GM21717 (cell line): ENCODE results near the gene RAP1GAP2.
"Not testable (repeated sequence)": the region's sequence is repeated elsewhere in the genome, so short reads cannot be mapped to it uniquely, and the experiment has no call there.

ENCODE experiments used
- ATAC-seq: cut with Tn5 transposase; IDR thresholded peaks from one replicate; pipeline ENCODE4 v1.9.1; 2021; ENCODE audit warnings: mild to moderate bottlenecking, moderate library complexity; ENCODE audit not compliant: unreplicated experiment

The RAP1GAP2 gene

DNA sequence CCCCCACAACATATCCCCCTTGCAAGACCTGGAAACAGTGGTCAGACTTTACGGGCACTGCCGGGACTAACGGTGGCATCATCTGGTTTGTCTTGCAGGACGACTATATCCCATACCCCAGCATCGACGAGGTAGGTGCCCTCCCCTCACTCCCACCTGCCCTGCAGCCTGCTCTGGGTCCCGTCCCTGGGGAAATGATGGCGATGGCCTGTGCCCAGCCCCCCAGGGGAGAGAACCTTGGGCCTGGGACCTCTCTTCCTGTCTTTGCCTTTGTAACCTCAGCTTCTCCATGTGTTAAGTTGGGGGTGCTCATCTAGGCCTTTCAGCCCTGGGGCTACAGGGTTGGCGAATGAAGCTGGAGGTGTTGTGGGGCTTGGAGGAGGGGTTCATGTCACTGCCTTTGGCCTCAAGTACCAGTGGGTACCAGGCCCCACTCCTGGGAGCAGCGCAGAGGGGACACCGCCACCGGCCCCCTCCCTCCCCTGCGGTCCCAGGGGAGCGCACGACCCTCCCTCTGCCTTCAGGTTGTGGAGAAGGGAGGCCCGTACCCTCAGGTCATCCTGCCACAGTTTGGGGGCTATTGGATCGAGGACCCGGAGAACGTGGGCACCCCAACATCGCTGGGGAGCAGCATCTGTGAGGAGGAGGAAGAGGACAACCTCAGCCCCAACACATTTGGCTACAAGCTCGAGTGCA is 167.2 kb downstream of the RAP1GAP2 start:
- ATAC-seq = no peak

DNA sequence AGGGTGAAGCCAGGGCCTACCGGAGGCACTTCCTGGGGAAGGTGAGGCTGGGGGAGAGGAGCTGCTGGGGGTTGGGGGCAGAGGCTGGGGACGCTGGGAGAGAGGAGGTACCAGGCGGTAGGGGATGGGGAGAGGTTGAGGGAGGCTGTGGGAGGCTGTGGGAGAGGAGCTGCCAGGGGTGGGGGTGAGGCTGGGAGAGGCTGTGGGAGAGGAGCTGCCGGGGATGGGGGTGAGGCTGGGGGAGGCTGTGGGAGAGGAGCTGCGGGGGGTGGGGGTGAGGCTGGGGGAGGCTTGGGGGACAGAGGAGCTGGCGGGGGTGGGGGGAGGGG is 167.8 kb downstream of the RAP1GAP2 start:
- ATAC-seq = no peak

DNA sequence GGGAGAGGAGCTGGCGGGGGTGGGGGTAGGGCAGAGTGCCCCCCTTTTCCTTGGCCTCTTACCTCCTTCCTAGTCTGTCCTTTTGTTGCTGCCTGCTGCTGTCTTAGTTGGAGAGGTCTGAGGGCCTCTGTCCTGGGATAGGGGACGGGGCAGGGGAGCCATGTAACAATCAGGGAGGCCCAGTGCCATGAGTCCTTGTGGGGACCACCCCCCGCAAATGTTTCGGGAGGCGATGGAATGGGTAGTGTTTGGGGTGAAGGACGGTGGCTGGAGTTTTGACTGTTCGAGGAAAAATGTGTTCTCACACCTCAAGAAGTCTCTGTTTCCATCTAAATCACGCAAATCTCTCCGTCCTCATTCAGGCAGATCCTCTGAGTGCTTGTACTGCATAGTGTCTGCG is 168.1 kb downstream of the RAP1GAP2 start:
- no peak for ATAC-seq

DNA sequence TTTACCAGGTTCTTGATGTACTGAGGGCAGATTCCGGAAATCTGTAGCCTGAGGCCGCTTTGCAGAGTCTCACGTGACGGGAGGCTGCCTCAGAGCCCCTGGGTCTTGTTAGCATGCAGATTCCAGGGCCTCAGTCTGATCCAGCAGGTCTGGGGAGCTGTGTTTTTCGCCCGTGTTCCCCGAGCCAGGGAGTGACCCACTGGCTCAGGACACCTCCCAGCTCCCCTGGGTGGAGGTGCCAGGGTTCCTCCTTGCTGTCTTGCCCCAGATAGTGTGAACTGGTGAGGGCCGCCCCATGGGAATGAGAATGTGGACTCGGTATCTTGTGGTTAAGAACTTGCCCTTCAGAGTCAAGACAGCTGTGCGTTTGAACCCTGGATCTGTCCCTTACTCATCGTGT is 168.6 kb downstream of the RAP1GAP2 start:
- no peak for ATAC-seq

DNA sequence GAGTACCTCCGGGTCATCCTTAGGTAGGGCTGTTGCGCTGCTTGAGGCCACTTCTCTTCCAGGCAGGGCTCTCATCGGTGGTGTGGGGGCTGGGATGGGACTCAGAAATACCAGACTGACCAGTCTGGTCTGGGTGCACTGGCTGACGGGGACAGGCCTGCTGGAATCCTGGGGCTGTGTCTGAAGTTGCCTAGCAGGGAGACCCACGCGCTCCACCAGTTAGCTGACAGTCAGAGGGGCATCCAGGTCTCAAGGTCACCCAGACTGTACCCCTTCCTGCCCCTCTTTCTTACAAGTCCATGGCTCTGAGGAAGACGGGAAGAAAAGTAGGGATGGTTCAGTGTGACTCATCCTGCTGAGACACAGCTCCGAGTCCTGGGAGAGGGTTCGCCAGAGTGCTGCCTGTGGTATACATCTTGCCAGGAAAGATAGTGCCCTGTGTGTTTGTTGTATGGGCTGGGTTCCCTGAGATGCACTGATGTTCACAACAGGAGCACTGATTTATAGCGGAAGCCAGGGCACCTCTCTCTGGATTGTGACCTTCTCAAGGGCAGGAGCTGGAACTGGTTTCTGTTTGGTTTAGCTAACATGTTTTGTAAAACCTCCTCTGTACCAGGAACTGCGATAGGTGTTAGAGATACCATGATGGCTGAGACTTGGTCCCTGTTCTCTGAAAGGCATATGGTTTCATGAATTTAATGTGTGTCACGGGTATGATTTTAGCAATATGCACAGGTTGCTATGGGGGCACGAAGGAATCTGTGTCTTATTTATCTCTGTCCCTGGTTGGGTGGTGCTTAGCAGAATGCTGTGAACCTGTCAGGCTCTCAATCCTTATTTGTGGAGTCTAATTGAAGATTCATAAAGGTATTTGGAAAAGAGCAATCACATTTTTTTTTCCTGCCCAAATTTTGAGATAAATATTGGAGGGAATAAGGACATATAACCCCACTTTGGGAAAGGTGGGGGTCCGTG is 169.7 kb downstream of the RAP1GAP2 start:
- ATAC-seq = no peak

DNA sequence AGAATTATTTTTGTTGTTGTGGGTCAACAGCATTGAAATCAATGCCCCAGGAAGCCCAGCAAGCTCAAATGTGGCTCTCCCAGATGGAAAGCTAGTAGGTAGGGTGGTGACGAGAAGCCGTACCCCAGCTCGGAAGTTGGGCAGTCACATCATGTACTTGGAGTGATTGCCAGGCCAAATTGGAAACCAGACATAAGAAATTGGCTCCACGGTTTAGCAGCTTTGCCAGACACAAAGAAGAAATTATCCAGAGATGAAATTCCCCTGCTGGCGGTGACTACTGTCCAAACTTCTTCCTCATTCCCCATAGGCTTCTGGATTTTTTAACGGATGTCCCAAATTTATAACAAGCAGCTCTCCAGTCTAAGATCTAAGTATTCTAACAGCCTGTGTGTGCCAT is 171.3 kb downstream of the RAP1GAP2 start:
- ATAC-seq = no peak

DNA sequence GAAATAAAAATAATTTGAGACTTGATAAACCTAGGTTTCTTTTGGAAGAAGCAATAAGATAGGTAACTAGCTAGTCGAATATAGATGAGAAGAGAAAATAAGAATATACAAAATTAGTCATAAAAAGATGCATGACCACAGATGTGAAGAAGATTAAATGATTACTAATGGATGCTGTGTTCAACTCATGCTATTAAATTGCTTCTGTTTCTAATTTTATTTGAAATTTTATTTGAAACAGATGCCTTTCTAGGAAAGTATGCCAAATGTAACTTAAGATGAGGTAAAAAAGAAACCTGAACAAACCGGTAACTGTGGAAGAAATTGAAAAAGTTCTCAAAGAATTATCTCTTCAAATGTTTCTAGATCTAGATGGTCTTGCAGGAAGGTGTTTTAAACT is 175.6 kb downstream of the RAP1GAP2 start:
- ATAC-seq = no peak

DNA sequence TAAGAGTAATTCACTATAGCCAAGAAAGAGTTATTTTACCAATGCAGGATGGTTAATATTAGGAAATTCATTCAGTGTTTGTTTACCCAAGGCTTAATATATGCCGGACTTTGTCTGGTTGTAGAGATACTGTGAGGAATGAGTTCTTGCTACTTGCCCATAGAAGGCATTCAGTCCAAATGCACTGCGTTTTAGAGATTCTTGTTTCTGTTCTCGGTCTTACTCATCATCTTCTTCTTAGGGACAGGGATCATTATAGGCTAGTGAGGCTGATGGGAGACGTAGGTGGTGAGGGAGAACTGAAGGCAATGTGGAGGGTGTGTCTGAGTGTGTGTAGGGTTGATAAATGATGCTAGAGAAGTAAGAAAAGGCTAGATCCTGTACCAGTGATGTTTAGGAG is 176.5 kb downstream of the RAP1GAP2 start:
- ATAC-seq = no peak

DNA sequence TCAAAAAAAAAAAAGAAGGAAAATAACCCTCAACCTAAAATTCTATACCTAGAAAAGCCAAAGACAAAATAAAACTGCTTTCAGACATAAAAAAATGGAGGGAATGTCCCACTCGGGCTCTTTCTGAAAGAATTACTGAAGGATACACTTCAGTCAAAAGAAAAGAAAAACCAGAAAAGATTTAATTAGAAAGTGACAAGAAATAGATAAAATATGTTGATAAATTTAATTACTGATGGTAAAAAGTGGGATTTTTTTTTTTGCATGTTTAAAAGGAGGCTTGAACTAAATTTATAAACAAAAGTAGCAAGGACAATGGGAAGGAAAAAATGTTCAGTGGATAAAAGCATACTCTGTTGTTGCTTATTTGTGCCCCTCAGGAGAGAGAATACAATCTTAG is 178.1 kb downstream of the RAP1GAP2 start:
- no peak for ATAC-seq

DNA sequence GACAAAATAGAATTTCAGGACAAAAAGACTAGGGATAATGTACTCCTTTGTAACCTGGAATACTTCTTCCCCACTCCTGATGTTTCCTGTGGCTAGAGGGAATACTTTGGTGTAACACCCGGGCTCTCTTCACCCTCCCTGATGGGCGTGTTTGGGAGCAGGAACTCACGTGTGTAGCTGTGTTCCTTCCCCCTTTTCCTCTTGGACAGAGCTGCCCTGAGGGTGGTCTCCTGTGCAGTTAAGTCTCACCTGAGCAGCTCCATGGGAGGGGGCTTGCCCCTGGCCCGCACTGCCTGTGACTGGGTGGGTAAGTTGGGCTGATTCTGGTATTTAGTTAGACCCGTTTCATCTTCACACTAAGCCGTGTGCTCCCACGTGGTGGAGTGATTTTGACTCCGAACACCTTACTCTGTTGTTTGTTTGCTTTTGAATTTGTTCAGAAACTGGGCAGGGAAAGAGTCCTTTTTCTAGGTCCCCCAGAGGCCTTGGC is 179.3 kb downstream of the RAP1GAP2 start:
- no peak for ATAC-seq

DNA sequence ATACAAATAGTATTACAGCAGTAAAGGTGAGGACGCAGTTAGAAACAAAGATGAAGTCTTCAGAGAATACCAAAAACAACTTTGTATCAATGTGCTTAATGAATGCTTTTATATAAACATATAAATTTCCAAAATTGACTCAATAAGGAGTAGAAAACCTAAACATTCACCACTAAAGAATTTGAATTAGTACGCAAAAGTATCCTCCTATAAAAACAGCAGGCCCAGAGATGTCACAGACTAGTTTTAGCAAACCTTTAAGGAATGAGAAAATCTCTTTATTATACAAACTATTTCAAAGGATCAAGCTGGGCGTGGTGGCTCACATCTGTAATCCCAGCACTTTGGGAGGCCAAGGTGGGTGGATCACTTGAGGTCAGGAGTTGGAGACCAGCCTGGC is 180.9 kb downstream of the RAP1GAP2 start:
- no peak for ATAC-seq

DNA sequence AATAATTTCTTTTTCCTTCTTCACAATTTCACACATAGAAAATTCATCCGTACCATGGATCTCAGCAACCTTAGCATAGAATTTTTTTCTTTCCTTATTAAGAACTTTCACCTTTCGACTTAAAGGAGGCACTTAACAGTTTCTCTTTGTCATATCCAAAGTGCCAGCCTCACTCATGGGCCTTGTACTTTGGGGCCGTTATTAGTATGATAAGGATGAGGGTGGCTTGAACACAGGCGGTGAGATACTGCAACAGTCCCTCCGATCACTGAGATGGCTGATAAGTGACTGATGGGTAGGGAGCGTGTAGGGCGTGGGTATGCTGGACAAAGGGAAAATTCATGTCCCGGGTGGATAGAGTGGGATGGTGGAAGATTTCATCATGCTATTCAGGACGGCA is 181.9 kb downstream of the RAP1GAP2 start:
- no peak for ATAC-seq

DNA sequence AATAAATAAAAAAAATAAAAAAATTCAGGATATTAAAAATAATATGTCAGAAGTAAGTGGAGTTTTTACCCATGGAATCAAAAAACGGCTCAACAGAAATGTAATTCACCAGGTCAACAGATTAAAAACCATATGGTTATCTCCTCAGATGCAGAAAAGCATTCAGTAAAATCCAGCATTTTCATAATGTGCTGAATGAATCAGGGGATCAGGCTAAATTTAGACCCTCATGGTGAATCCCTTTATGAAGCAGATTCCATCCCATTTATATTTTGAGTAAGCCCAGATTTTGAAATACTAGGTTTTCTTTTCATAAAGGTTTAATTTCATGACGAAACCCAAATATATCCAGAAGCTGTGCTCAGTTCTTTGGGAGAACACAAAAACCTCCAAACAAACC is 182.8 kb downstream of the RAP1GAP2 start:
- no peak for ATAC-seq

DNA sequence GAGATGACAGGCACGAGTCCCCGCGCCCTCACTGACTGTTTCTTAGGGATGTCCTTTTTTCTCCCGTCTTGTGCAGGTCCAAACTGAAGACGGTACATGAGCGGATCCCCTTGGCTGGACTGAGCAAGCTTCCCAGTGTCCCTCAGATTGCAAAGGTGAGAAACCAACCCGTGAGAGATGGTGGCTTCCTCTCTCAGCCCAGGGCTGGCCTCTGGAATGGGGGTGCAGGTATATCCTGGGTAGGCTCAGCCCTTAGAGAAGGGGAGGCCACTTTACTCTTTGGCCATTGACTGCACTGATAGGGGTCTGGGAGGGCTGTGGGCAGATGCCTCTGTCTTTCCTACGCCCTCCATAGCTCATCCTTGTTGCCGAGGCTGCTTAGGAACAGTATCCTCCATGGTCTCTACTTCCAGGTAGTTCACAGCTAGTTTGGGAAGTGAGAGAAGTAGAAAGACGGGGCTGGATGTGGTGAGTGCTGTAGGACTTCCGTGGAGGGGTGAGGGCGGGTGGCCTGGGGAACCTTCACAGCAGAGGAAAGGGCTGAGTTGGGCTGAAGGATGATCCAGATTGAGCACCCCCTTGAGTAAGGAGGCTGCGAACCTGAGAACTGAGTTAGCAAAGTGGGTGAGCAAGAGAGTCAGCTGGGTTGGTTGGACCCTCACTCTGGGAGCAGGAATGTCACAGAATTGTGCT is 184.1 kb downstream of the RAP1GAP2 start:
- ATAC-seq = no peak

DNA sequence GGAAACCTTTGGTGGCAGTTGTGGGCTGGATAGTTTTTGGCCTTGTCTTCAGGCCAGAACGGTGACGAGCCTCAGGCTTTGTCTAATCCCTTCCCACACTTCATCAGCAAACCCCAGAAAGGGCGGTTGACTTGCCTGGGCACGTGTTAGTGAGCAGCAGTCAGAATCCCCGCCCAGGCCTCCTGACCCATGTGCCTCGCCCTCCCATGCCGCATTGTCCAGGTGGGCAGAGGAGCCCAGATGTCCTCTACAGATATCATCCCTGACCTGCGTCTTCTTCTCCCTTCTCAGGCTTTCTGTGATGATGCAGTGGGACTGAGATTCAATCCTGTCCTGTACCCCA is 184.6 kb downstream of the RAP1GAP2 start:
- ATAC-seq = no peak

DNA sequence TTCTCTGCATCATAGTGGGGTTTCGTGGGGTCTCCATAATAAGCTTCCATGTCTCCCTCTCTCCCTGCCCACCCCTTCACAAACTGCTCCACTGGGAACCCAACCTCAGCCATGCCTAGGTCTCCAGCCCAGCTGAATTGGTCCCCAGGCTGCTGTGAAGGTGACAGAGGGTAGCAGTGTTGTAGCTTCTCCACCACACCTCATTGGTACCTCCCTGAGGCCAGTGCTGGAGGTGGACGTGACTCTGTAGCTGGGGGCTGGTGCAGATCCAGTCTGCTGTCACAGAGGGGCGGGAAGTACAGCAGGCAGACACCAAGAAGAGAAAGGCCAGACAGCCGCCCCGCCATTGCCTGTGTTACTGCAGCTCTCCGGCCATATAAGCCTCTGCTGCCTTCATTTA is 185.1 kb downstream of the RAP1GAP2 start:
- ATAC-seq = no peak

DNA sequence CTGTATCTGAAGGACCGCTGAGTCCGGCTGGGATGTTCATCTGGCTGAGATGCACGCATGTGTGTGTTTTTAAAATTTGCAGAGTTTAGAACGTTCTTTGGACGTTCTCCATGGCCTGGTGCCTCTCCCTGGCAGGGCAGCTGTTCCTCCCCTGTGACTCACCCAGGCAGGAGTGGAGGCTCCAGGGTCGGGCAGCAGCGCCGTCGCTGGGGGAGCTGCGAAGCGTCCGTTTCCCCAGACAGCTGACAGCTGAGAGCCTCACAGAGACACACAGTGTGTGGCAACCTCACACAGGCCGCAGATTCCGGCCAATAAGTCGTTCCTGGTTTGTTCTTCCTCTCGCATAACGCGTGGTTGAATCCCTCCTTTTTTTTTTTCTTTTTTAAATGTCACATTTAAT is 186.6 kb downstream of the RAP1GAP2 start:
- ATAC-seq = no peak

DNA sequence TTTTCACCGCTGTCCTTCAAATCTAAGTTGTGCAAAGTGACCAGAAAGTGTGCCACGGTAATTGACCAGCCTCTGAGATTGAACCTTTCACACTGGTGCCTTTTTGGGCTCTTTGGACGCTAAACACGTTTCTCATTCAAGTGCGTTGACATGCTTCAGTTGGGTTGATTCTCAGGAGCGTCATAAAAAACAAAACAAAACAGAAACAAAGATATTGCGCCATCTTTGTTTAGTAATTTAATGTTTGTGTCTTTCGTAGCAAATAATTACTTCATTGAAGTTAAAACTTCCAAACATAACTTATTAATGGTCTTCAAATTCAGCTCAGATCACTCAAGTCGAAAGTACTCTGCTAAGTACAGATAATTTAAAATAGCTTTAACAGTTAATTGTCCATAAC is 187.0 kb downstream of the RAP1GAP2 start:
- ATAC-seq = no peak

DNA sequence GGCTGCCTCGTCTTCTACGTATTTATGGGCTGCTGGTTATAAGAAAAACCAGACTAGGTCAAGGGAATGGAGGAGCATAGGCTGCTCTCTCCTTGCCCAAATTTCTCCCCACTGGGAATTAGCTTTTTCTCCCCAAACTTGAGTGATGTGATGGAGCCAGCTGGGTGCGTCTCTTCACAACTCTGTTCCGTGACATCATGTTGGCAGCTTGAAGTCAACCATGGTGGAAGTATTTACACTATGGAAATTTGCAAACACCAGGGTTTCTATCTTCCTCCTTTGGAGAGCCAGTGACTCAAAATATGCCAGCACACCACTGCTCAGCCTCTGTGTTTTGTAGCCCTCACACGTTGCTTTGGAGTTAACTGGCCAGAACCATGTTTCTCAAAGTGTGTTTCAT is 189.1 kb downstream of the RAP1GAP2 start:
- ATAC-seq = no peak

DNA sequence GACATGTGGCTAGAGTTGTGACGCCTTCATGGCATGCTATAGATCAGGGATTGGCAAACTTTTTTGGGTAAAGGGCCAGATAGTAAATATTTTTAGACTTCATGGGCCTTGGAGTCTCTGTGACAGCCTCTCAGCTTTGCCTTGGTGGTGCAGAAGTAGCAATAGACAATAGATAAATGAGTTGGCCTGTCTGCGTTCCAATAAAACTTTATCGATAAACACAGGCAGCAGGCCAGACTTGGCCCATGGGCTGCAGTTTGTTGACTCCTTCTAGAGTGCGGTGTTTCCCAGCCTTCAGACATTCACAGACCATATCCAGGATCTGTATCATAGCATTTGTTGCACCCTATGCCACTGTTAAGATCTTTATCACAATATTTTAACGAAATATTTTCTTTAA is 190.7 kb downstream of the RAP1GAP2 start:
- ATAC-seq = no peak

DNA sequence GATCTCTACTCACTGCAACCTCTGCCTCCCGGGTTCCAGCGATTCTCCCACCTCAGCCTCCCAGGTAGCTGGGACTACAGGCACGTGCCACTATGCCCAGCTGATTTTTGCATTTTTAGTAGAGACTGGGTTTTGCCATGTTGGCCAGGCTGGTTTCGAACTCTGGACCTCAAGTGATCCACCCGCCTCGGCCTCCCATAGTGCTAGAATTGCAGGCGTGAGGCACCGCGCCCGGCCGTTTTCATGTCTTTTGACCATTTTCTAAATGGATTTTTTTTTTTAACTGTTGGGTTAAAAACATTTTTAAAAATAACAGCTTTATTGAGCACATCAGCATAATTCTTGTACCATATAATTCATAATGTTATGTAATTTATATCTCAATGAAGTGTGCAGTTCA is 193.2 kb downstream of the RAP1GAP2 start:
- ATAC-seq = not testable (repeated sequence)

DNA sequence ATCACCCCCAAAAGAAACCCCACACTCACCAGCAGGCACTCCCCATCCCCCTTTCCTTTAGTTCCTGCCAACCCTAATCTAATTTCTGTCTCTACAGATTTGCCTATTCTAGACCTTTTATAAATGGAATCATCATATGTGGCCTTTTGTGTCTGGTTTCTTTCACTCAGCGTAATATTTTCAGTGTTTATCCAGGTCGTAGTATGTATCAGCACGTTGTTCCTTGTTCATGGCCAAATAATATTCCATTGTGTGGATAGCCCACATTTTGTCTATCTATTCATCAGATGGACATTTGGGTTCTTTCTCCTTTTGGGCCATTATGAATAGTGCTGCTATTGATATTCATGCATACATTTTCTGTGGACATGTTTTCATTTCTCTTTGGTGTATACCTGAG is 193.6 kb downstream of the RAP1GAP2 start:
- no peak for ATAC-seq
